ENCODE data around the gene UNK. TPM values are rescaled to one million over a fixed set of nuclear protein-coding genes. Genes with fewer than 3 reads are reported as not detected.

The UNK gene
- total and polyA plus RNA-seq, 9 of the 15 experiments (the other 6 are each of a cell fraction or from before 2014, with no cell fraction given): 12.8 to 38.6 (median 24.8) TPM

DNA sequence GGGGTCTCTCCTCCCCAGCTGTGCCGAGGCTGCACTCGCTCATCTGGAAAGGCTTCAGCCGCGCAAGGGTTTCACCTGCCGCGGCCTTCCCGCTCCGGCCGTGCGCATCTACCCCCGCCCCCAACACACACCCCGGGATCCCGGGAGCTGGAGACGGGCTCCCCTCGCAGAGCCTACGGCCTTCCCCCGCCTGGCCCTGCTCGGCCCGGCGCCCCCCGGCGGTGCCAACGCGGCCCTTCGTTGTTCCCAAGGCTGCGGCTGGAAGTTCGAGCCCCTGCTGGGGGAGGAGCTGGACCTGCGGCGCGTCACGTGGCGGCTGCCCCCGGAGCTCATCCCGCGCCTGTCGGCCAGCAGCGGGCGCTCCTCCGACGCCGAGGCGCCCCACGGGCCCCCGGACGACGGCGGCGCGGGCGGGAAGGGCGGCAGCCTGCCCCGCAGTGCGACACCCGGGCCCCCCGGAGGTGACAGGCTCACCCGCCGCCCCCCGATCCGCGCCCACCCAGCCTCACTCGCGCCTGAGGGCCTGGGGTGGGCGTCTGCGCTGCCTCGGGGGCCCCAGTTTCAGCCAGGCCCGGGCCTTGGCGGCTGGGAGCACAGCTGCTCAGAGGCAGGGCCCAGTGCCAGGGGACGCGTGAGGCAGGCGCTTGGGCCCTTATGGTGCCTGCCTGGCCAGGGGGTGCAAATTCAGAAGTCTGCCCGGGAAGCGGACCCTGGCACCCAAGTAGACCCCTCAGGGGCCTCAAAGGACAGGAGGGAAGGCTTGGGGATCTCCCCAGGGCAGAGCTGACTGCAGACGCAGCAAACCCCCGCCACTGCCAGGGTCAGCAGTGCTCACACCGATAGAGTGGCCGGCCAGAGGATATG lies 30.9 kb upstream of the UNK start (continued):
- TF ChIP-seq, protein P1, sequence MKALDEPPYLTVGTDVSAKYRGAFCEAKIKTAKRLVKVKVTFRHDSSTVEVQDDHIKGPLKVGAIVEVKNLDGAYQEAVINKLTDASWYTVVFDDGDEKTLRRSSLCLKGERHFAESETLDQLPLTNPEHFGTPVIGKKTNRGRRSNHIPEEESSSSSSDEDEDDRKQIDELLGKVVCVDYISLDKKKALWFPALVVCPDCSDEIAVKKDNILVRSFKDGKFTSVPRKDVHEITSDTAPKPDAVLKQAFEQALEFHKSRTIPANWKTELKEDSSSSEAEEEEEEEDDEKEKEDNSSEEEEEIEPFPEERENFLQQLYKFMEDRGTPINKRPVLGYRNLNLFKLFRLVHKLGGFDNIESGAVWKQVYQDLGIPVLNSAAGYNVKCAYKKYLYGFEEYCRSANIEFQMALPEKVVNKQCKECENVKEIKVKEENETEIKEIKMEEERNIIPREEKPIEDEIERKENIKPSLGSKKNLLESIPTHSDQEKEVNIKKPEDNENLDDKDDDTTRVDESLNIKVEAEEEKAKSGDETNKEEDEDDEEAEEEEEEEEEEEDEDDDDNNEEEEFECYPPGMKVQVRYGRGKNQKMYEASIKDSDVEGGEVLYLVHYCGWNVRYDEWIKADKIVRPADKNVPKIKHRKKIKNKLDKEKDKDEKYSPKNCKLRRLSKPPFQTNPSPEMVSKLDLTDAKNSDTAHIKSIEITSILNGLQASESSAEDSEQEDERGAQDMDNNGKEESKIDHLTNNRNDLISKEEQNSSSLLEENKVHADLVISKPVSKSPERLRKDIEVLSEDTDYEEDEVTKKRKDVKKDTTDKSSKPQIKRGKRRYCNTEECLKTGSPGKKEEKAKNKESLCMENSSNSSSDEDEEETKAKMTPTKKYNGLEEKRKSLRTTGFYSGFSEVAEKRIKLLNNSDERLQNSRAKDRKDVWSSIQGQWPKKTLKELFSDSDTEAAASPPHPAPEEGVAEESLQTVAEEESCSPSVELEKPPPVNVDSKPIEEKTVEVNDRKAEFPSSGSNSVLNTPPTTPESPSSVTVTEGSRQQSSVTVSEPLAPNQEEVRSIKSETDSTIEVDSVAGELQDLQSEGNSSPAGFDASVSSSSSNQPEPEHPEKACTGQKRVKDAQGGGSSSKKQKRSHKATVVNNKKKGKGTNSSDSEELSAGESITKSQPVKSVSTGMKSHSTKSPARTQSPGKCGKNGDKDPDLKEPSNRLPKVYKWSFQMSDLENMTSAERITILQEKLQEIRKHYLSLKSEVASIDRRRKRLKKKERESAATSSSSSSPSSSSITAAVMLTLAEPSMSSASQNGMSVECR (CRISPR knock-in tag; IDR thresholded peaks at IDR 0.05): peak; percentile 87
- no peak for TF ChIP-seq ZBED1 (IDR thresholded peaks at IDR 0.05)
- TF ChIP-seq TOE1 (IDR thresholded peaks at IDR 0.05; ENCODE audit: borderline replicate concordance): peak; percentile 72; the same call in 1 of the 2 replicates
- no peak for TF ChIP-seq TOE1 (CRISPR knock-in tag; IDR thresholded peaks at IDR 0.05; ENCODE audit: borderline replicate concordance, low read depth)
- TF ChIP-seq TSC22D4 (tag; IDR thresholded peaks at IDR 0.05): no peak
- peak; percentile 37; the same call in 1 of the 2 replicates for TF ChIP-seq JUND (IDR thresholded peaks at IDR 0.05; ENCODE audit: borderline replicate concordance, low read depth, low read length)
- TF ChIP-seq JUND (tag; IDR thresholded peaks at IDR 0.05; ENCODE audit: borderline replicate concordance, low read depth, low read length): no peak; the same call in 2 of the 3 replicates
- TF ChIP-seq CBFA2T2 (conservative IDR thresholded peaks at IDR 0.05): peak; percentile 50
- peak; percentile 59 for TF ChIP-seq GTF3C2 (IDR thresholded peaks at IDR 0.05; ENCODE audit: borderline replicate concordance, extremely low read depth, insufficient read length)
- TF ChIP-seq ZNF561 (CRISPR knock-in tag; conservative IDR thresholded peaks at IDR 0.05): 0 out of 2 replicates have a peak, but pooled peaks have one; percentile 56
- TF ChIP-seq KDM5B (IDR thresholded peaks at IDR 0.05; ENCODE audit: insufficient replicate concordance, low read depth, low read length): peak; percentile 50
- TF ChIP-seq, protein P2, sequence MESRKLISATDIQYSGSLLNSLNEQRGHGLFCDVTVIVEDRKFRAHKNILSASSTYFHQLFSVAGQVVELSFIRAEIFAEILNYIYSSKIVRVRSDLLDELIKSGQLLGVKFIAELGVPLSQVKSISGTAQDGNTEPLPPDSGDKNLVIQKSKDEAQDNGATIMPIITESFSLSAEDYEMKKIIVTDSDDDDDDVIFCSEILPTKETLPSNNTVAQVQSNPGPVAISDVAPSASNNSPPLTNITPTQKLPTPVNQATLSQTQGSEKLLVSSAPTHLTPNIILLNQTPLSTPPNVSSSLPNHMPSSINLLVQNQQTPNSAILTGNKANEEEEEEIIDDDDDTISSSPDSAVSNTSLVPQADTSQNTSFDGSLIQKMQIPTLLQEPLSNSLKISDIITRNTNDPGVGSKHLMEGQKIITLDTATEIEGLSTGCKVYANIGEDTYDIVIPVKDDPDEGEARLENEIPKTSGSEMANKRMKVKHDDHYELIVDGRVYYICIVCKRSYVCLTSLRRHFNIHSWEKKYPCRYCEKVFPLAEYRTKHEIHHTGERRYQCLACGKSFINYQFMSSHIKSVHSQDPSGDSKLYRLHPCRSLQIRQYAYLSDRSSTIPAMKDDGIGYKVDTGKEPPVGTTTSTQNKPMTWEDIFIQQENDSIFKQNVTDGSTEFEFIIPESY (CRISPR knock-in tag; IDR thresholded peaks at IDR 0.05): peak; percentile 83
- TF ChIP-seq MAZ (CRISPR knock-in tag; conservative IDR thresholded peaks at IDR 0.05 in 1 of 2, IDR thresholded peaks at IDR 0.05 in 1 of 2): peak; percentile 89 to 95
- TF ChIP-seq POLR3A (IDR thresholded peaks at IDR 0.05; ENCODE audit: borderline replicate concordance, extremely low read depth, insufficient read depth, insufficient read length): no peak
- TF ChIP-seq EGR1 (conservative IDR thresholded peaks at IDR 0.05): 0 out of 2 replicates have a peak, but pooled peaks have one; percentile 30
- peak; percentile 58 for TF ChIP-seq TBP (optimal IDR thresholded peaks at IDR 0.05; ENCODE audit: low read depth, low read length)
- peak in 1 of 2 experiments; percentile 78; a peak in 2 of 4 replicates for TF ChIP-seq TEAD1 (CRISPR knock-in tag; IDR thresholded peaks at IDR 0.05)
